Keratinocyte (primary cell): ENCODE measurements around the gene PPP1R3D. TPM values are rescaled to one million over a fixed set of nuclear protein-coding genes. Genes with fewer than 3 reads are reported as not detected.

ENCODE experiments used
- DNase-seq: peaks from one replicate; pipeline ENCODE4 v3.0.0-alpha.2; 2011; ENCODE audit warnings: low read depth, missing footprints, low spot score
- FAIRE-seq: peaks from 2 replicates; lab custom pipeline; 2011; peaks lifted over from hg19 to GRCh38; lab: Jason Lieb, UNC
- H2AFZ ChIP-seq: 2 replicates; pipeline ENCODE4 v1.6.0; 2012; ENCODE audit warnings: low read length, control low read depth, inconsistent platforms; ENCODE audit not compliant: control insufficient read depth
- H3K27ac ChIP-seq: 2 replicates; pipeline ENCODE4 v1.5.1; 2011; ENCODE audit warnings: low read length; ENCODE audit not compliant: control insufficient read depth, insufficient read depth
- H3K27me3 ChIP-seq: 3 replicates; pipeline ENCODE4 v1.6.0; 2011; ENCODE audit warnings: low read length; ENCODE audit not compliant: control insufficient read depth, insufficient read depth; ENCODE audit errors: extremely low read depth
- H3K36me3 ChIP-seq, 2 experiments: 2 replicates in 1 of 2; 3 replicates in 1 of 2; pipeline ENCODE4 v1.5.1; 2011; ENCODE audit warnings: low read length in 2 of 2, mild to moderate bottlenecking in 1 of 2; ENCODE audit not compliant: control insufficient read depth in 2 of 2, insufficient read depth in 2 of 2; ENCODE audit errors: extremely low read depth in 1 of 2
- H3K4me1 ChIP-seq: 3 replicates; pipeline ENCODE4 v1.5.1; 2011; ENCODE audit warnings: low read length; ENCODE audit not compliant: control insufficient read depth, insufficient read depth; ENCODE audit errors: extremely low read depth
- H3K4me2 ChIP-seq: 3 replicates; pipeline ENCODE4 v1.6.0; 2011; ENCODE audit warnings: low read depth, low read length; ENCODE audit not compliant: control insufficient read depth, insufficient read depth; ENCODE audit errors: extremely low read depth
- H3K4me3 ChIP-seq, 3 experiments: fragments of 200-600 bp in 1 of 3; sonication (generic) in 1 of 3; 2 replicates in 2 of 3; 3 replicates in 1 of 3; pipeline ENCODE4 v1.5.1; 2011 to 2016; ENCODE audit warnings: low read length in 3 of 3, mild to moderate bottlenecking in 3 of 3, control low read depth in 2 of 3, inconsistent platforms in 1 of 3, low read depth in 1 of 3, mixed read lengths in 1 of 3, mixed run types in 1 of 3, moderate library complexity in 1 of 3; ENCODE audit not compliant: control insufficient read depth in 2 of 3, insufficient read depth in 2 of 3; ENCODE audit errors: extremely low read depth in 1 of 3
- H3K79me2 ChIP-seq: 2 replicates; pipeline ENCODE4 v1.6.0; 2012; ENCODE audit warnings: low read length; ENCODE audit not compliant: control insufficient read depth, insufficient read depth
- H3K9ac ChIP-seq: 3 replicates; pipeline ENCODE4 v1.6.0; 2011; ENCODE audit warnings: low read length; ENCODE audit not compliant: control insufficient read depth, insufficient read depth; ENCODE audit errors: extremely low read depth
- H3K9me1 ChIP-seq: 3 replicates; pipeline ENCODE4 v1.6.0; 2011; ENCODE audit warnings: low read length; ENCODE audit not compliant: control insufficient read depth, insufficient read depth; ENCODE audit errors: extremely low read depth
- H3K9me3 ChIP-seq: 2 replicates; pipeline ENCODE4 v1.5.1; 2012; ENCODE audit warnings: low read depth, low read length; ENCODE audit not compliant: control insufficient read depth
- H4K20me1 ChIP-seq: 3 replicates; pipeline ENCODE4 v1.6.0; 2011; ENCODE audit warnings: low read length; ENCODE audit not compliant: control insufficient read depth, insufficient read depth; ENCODE audit errors: extremely low read depth
- EZH2 ChIP-seq: IDR thresholded peaks from one replicate; pipeline ENCODE4 v1.6.1; 2012; ENCODE audit warnings: inconsistent platforms, mild to moderate bottlenecking, low read length, moderate library complexity
- dilution Hi-C: fragments of 300-500 bp; cut with MboI; formaldehyde crosslinking; loops from one replicate; pipeline ENCODE4 v1.7.0; 2020; ENCODE audit warnings: low sequenced_read_pairs; ENCODE audit not compliant: extremely low pct_ligation_motif_present
- polyA plus RNA-seq, 5 experiments: library from polyadenylated mRNA; depleted of rRNA in 3 of 5; stranded (reverse) in 3 of 5; stranded (forward) in 1 of 5; unstranded in 1 of 5; fragments of >200 nt; gene quantifications; 1 replicate in 1 of 5; 2 replicates in 3 of 5; 3 replicates in 1 of 5; pipeline versions ENCODE4 v1.2.1 to v1.2.3, GENCODE V29; 2011 to 2012; ENCODE audit warnings: missing spikeins in 2 of 5, low read depth in 1 of 5, low replicate concordance in 1 of 5
- TF ChIP-seq, protein P1 (sequence below), 3 experiments: IDR thresholded peaks in 1 of 3; conservative IDR thresholded peaks in 1 of 3; optimal IDR thresholded peaks in 1 of 3; 2 replicates in 2 of 3; 3 replicates in 1 of 3; pipeline versions ENCODE3 to v1.5.1; 2011; ENCODE audit warnings: low read length in 3 of 3, mild to moderate bottlenecking in 3 of 3, moderate library complexity in 2 of 3, control low read depth in 1 of 3, inconsistent platforms in 1 of 3; ENCODE audit not compliant: insufficient read depth in 2 of 3; ENCODE audit errors: extremely low read depth in 1 of 3

Gene PPP1R3D
- polyA plus RNA-seq, 1 donor (not counting 4 experiments of a cell fraction or from before 2014, with no cell fraction given), result 2.8 TPM

DNA sequence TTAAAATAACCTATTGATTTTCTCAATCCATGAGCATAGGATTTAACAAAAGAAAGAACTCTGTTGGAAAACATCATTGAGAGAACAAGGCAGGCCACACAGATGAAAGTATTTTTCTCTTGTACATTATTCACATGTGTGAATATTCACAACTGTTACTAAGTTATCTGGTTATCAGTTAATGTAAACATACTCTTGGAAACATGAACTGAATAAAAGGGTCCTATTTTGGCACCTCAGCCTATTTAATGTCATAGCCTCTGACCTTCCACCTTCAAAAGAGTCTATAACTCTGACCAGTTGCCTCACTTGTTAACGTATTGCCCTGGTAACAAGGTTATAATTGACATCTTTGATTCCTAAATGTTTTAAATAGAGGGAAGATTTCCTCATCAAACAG is 14.7 kb downstream of the PPP1R3D start:
- DNase-seq (no peak), FAIRE-seq (no peak)
- no peak overlapping the region for H3K4me2 ChIP-seq
- dilution Hi-C loops, result no loop called here
- no peaks in the 10 kb centered on the region for H3K9me3 ChIP-seq
- no peak overlapping the region for H3K4me3 ChIP-seq
- no peak overlapping the region for H3K9ac ChIP-seq
- no peaks in the 10 kb centered on the region for H4K20me1 ChIP-seq
- H3K27ac ChIP-seq, result no peak overlapping the region
- no peak overlapping the region for H2AFZ ChIP-seq
- no peaks in the 10 kb centered on the region for H3K4me1 ChIP-seq
- no peaks in the 10 kb centered on the region for H3K27me3 ChIP-seq
- no peaks in the 10 kb centered on the region for H3K36me3 ChIP-seq
- no peak for TF ChIP-seq EZH2
- TF ChIP-seq, protein P1, sequence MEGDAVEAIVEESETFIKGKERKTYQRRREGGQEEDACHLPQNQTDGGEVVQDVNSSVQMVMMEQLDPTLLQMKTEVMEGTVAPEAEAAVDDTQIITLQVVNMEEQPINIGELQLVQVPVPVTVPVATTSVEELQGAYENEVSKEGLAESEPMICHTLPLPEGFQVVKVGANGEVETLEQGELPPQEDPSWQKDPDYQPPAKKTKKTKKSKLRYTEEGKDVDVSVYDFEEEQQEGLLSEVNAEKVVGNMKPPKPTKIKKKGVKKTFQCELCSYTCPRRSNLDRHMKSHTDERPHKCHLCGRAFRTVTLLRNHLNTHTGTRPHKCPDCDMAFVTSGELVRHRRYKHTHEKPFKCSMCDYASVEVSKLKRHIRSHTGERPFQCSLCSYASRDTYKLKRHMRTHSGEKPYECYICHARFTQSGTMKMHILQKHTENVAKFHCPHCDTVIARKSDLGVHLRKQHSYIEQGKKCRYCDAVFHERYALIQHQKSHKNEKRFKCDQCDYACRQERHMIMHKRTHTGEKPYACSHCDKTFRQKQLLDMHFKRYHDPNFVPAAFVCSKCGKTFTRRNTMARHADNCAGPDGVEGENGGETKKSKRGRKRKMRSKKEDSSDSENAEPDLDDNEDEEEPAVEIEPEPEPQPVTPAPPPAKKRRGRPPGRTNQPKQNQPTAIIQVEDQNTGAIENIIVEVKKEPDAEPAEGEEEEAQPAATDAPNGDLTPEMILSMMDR (optimal IDR thresholded peaks at IDR 0.05 in 1 of 3, IDR thresholded peaks at IDR 0.05 in 1 of 3, conservative IDR thresholded peaks at IDR 0.05 in 1 of 3; ENCODE audit: extremely low read depth in 1 of 3, insufficient read depth in 2 of 3, low read length in 3 of 3), result no peak
- H3K9me1 ChIP-seq, result no peaks in the 10 kb centered on the region
- H3K79me2 ChIP-seq, result no peaks in the 10 kb centered on the region

DNA sequence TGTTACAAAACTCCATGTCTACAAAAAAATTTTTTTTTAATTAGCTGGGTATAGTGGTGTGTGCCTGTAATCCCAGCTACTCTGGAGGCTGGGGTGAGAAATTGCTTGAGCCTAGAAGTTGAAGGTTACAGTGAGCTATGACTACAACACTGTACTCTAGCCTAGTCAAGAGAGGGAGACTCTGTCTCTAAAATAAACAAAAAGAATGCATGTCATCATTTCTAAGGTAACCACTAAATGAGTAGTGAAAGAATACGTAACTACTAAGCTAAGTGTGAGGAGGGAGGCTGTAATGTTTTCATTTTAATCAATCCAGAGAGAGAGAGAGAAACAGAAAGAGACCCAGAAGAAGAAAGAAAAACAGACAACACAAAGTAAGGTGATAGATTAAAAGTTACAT is 16.6 kb downstream of the PPP1R3D start:
- Histone ChIP-seq H4K20me1 (no peaks in the 10 kb centered on the region), H3K79me2 (no peaks in the 10 kb centered on the region), H3K4me1 (no peaks in the 10 kb centered on the region), H3K4me3 (no peak overlapping the region), H3K27me3 (no peaks in the 10 kb centered on the region), H3K36me3 (no peaks in the 10 kb centered on the region), H3K9me1 (no peaks in the 10 kb centered on the region), H3K9me3 (no peaks in the 10 kb centered on the region), H3K27ac (no peak overlapping the region), H3K9ac (no peak overlapping the region), H2AFZ (no peak overlapping the region), H3K4me2 (no peak overlapping the region)
- dilution Hi-C loops, result no loop called here
- DNase-seq (no peak), FAIRE-seq (no peak)
- no peak for TF ChIP-seq EZH2
- TF ChIP-seq, protein P1 (optimal IDR thresholded peaks at IDR 0.05 in 1 of 3, IDR thresholded peaks at IDR 0.05 in 1 of 3, conservative IDR thresholded peaks at IDR 0.05 in 1 of 3; ENCODE audit: extremely low read depth in 1 of 3, insufficient read depth in 2 of 3, low read length in 3 of 3), result no peak
